NCI-H187 (cell line): ENCODE data around the gene LMLN.
"Not testable (repeated sequence)": the region's sequence is repeated elsewhere in the genome, so short reads cannot be mapped to it uniquely, and the experiment has no call there.

Experiments
- DNase-seq, 2 experiments: peaks; one replicate each; lab custom pipeline; 2025; lab: John Stamatoyannopoulos, UW

The LMLN gene, protein sequence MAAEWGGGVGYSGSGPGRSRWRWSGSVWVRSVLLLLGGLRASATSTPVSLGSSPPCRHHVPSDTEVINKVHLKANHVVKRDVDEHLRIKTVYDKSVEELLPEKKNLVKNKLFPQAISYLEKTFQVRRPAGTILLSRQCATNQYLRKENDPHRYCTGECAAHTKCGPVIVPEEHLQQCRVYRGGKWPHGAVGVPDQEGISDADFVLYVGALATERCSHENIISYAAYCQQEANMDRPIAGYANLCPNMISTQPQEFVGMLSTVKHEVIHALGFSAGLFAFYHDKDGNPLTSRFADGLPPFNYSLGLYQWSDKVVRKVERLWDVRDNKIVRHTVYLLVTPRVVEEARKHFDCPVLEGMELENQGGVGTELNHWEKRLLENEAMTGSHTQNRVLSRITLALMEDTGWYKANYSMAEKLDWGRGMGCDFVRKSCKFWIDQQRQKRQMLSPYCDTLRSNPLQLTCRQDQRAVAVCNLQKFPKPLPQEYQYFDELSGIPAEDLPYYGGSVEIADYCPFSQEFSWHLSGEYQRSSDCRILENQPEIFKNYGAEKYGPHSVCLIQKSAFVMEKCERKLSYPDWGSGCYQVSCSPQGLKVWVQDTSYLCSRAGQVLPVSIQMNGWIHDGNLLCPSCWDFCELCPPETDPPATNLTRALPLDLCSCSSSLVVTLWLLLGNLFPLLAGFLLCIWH

DNA sequence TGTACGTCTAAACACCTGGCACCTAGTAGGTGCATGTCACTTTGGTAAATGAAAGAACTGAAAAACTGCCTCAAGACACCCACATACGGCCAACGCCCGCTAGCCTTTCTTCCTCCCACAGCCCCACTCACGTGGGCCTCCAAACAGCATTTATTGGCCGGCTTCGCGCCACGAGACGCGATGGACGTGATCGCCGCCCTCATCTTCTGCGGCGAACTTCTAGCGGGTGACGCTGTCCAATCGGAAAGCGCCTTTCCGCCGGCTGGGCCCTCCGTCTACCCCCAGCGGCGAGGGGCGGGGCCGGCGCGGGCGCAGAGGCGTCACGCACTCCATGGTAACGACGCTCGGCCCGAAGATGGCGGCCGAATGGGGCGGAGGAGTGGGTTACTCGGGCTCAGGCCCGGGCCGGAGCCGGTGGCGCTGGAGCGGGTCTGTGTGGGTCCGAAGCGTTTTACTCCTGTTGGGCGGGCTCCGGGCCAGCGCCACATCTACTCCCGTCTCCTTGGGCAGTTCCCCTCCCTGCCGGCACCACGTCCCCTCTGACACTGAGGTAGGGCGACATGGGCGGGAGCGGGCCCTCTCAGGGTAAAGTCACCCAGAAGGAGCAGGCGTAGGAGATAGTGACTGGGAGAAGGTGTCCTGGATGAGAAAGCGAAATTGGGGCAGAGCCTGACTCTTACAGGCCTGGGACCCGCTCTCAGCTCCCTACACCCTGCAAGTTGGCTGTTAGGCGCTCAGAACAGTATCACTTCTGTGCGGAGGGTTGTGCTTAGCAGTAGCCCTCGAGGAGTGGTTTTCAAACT is at the start of gene LMLN:
TSS of gene LMLN (plus strand) at position 327 of the 803 bp plus-strand sequence. CDS start at position 356, 29 bp downstream.
- DNase-seq = peak; percentile 88 to 90

- DNase-seq = no peak
Observed at GRCh38 chr3:197912741-197913476, 47.1 kb upstream of the LMLN start.

- no peak for DNase-seq
Observed at GRCh38 chr3:197913641-197914380, 46.2 kb upstream of the LMLN start.

DNA sequence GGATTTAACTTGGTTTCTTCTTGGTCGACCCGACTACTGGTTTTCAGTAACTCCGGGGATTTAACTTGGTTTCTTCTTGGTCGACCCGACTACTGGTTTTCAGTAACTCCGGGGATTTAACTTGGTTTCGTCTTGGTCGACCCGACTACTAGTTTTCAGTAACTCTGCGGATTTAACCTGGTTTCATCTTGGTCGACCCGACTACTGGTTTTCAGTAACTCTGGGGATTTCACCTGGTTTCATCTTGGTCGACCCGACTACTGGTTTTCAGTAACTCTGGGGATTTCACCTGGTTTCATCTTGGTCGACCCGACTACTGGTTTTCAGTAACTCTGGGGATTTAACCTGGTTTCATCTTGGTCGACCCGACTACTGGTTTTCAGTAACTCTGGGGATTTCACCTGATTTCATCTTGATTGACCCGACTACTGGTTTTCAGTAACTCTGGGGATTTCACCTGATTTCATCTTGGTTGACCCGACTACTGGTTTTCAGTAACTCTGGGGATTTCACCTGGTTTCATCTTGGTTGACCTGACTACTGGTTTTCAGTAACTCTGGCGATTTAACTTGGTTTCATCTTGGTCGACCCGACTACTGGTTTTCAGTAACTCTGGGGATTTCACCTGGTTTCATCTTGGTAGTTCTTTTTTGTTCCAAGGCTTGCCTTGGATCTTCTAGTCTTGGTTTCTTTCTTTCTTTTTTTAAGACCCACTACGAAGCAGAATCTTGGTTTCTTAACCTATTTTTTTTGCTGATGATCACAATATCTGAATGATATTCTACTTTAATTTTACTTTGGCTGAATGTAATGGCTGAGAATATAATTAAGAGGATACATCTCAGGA is 38.4 kb upstream of the LMLN start:
- DNase-seq = not testable (repeated sequence)

DNA sequence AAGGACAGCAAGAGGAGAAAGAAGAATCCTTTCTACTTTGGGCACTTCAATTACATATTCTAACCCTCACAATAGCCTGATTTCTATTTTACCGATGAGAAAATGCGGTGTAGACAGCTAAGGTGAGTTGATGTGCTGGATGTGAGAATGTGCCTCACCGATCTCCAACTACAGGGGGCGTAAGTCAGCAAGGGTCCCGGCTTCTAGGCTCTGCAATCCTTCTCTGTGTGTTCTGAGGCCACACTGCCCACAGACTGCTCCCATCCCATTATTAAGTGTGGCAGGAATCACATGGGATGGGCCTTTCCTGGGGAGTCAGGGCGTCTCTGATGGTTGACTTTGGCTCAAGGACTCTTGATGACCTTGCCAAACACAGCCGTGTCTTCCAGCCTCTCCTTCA is 33.6 kb upstream of the LMLN start:
- no peak for DNase-seq

DNA sequence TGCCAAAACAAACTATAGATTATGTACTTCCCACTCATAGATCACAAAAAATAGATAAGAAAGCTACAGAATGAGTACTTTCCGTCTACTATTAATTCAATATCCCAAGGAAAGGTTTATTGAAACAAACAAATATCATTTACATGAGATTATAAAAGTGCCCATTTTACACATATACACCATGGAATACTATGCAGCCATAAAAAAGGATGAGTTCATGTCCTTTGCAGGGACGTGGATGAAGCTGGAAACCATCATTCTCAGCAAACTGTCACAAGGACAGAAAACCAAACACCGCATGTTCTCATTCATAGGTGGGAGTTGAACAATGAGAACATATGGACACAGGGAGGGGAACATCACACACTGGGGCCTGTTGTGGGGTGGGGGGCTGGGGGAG is 32.4 kb upstream of the LMLN start:
- DNase-seq = not testable (repeated sequence)

DNA sequence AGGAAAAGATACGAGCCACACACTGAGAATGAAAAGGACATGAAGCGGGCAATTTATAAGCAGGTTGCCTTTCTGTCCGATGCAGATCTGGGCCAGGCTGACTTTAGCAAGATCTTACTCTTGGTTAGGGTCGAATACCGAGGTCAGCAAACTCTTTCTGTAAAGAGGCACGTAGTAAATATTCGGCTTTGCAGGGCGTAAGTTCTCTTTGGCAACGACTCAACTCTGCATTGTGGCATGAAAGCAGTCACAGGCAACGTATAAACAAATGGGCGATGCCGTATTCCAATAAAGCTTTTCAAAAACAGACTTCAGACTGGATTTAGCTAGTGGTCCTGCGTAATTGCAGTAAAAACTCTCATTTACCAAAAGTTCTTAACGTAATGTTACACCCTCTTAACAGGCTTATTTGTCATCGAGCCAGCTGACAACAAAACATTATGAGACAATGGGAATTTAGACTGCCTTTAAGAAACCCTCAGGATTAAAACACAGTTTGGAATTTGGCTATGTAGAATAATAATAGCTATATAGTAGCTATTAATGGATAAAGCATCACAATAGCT is 23.1 kb upstream of the LMLN start:
- DNase-seq = no peak

DNA sequence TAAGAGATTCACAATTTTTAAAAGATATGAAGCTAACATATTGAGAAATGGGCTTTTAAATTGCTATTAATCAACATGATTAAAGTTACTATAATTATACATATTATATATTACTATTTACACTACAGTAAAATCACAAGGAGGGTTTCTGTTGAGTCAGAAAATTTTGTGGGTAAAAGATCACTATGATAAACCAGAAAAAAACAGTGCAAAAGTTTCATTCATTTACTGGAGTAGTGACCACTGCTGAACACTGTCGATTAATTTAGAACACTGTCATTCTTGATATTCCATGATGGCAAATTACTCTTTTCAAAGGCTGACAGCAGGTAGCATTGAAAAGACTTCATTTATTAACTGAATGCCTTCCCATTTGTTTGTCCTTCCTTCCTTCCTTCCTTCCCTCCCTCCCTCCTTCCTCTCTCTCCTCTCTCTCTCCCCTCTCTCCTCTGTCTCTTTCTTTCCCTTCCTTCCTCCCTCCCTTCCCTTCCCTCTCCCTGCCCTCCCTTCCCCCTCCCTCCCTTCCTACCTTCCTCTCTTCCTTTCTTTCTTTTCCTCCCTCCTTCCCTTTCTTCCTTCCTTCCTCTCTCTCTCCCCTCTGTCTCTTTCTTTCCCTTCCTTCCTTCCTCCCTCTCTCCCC is 19.2 kb upstream of the LMLN start:
- no peak for DNase-seq

DNA sequence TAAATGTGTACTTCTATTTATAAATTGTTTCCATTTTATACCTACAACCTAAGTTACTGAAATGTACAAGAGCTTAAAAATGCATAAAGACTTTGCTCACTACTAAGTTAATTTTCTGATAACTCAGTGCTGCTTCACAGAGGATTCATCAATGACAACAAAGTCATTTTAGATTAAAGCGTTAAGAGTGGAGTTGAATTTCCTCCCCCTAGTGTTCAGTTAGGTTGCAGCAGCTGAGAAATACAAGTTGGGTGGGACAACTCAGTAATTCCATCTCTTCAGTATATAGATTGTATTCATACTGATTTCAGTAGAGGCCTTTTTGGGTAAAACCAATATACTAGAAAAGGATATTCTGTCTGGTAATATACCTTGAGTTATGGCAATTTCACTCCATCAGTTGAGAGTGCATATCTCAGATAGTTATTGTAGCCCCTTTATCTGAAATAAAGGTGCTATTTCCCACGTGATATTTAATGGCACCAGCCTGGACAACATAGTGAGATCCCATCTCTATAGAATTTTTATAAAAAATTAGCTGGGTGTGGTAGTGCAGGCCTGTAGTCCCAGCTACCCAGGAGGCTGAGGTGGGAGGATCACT is 17.0 kb upstream of the LMLN start:
- no peak for DNase-seq

GRCh38 chr3:197949191-197949777 is 10.7 kb upstream of the LMLN start:
- DNase-seq = no peak

DNA sequence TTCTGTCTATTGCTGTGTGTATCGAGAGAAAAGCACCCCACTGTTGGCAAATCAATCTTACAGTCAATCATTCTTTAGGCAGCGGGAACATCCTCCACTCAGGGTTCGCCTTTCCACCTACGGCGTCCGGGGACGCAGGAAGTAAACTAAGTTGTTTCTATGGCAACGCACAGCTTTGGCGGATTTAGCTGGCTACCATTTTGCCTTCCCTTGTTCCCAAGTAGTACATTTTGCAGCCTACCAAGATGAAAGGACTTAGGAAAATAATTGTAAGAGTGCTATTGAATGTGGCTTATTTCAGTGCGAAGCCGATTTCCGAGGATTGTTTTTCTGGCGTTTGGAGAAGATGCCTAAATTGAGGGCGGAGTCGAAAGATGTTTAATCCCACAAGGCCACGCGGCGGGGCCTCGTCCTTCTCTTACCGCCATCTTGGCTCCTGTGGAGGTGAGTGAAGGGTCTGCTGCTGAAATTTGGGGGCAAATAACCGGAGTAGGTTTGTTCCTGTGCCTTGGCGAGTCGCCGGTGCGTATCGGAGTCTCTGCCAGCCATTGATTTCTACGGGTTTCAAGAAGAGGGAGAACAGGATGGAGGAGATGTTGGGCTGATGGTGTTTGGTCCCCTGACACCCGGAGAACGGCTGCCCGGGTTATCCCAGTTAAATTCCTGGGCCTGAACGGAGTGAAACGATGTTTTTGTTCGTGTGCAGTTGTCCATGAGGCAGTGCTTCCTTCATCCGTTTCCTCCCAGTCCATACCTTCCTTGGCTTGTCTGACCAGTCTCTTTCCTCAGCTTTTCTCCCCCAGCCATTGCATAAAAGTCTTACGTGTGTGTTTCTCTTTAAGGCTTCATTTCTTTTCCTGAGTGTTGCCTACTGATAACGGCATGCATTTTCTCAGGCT is 10.0 kb upstream of the LMLN start, which contains the start of gene RPL35A:
TSS of gene RPL35A (plus strand) at position 413 of the 899 bp plus-strand sequence. CDS start 778 bp downstream, outside the sequence.
- peak; percentile 89 to 96 for DNase-seq

DNA sequence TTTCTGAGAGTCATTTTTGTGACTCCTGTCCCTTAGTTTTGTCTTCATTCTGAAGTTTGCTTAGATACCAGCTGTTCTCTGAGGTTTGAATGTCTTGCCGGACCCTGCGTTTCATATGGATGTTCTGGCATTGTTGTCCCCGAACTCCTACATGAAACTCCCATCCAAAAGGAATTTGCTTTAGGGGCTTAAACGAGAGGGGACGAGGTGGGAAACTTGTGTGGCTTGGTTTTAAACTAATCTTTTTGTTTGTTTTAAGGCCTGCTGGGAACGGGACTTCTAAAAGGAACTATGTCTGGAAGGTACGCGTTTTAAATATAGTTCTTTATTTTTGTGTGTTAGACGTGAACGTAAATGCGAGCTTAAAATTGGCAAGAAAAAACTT is 9.3 kb upstream of the LMLN start:
- no peak for DNase-seq

DNA sequence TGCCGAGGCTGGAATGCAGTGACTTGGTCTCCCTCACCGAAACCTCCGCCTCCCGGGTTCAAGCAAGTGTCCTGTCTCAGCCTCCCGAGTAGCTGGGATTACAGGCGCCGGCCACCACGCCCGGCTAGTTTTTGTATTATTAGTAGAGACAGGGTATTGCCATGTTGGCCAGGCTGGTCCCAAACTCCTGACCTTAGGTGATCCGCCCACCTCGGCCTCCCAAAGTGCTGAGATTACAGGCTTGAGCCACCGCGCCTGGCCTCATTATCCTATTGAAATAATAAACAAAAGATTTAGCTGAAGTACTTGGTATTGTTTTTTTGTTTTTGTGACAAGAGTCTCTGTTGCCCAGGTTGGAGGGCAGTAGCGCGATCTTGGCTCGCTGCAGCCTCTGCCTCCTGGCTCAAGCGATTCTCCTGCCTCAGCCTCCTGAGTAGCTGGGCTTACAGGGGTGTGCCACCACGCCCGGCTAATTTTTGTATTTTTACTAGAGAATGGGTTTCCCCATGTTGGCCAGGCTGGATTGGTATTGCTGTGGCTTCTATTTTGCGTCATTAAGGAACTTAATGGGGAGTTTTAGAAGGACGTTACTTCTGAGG is 8.5 kb upstream of the LMLN start:
- no peak for DNase-seq

GRCh38 chr3:197952440-197952839 is 7.6 kb upstream of the LMLN start:
- no peak for DNase-seq

DNA sequence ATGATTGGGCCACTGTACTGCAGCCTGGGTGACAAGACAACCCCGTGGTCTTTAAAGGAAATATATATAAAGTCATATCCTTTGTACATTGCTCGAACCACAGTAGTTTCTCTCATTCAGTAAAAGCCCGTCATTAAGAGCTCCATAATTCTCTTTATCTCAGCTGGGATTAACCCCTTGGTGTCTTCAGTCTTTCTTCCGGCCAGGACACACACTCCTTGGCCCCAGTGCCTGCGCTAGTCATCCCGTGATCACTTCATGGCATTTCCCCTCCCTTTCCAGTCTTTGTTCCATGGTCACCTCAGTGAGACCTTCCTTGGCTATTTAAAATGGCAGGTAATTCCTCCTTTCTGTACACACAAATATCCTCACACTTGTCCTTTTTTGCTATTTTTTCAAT is 6.7 kb upstream of the LMLN start:
- no peak for DNase-seq

DNA sequence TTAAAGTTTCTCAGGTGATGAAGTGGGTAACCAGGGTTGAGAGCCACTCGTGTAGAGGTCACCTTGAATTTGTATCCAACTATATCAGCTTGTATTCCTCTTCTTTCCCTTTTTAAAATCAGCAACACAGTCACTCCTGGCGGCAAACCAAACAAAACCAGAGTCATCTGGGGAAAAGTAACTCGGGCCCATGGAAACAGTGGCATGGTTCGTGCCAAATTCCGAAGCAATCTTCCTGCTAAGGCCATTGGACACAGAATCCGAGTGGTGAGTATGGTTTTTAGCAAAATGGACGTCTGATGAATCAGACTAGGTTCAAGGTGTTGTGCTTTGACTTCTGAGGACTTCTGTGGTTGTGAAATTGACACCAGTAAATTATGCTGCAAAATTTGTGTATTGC is 6.1 kb upstream of the LMLN start:
- no peak for DNase-seq

GRCh38 chr3:197955892-197956477 is 4.0 kb upstream of the LMLN start:
- no peak for DNase-seq
